ENCODE measurements around the gene UHRF1.
"Not testable (repeated sequence)": the region's sequence is repeated elsewhere in the genome, so short reads cannot be mapped to it uniquely, and the experiment has no call there.

Gene UHRF1

DNA sequence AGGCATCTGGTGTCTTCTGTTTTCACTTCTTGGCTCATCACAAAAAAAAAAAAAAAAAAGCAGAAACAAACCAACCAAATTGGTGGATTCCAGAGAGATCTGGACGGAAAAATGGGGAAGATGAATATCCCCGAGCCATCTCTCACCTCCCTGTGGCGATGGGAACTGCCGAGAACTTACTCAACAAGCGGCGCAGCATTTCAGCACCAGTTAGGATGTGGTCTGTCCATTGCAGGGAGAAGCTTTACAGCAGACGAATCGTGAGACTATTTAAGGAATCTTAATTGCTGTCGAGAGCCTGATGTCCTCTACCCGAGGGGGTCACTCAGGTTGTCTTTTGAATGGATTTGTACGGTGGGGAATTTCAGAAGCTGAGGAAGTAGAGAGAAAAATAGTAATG, 42.4 kb downstream of the UHRF1 start:
- no peaks in the 10 kb centered on the region for H3K27me3 ChIP-seq (replicated peaks; ENCODE audit: control insufficient read depth, insufficient read depth, low read length)
- H3K36me3 ChIP-seq (ENCODE audit: control insufficient read depth, insufficient read depth, low read length), result peaks cover 9% of the 10 kb centered on the region
- H3K4me3 ChIP-seq (replicated peaks; ENCODE audit: low read depth, low read length), result no peak overlapping the region
- DNase-seq (ENCODE audit: extremely low read depth, insufficient read length), result no peak
- TF ChIP-seq, protein P1, sequence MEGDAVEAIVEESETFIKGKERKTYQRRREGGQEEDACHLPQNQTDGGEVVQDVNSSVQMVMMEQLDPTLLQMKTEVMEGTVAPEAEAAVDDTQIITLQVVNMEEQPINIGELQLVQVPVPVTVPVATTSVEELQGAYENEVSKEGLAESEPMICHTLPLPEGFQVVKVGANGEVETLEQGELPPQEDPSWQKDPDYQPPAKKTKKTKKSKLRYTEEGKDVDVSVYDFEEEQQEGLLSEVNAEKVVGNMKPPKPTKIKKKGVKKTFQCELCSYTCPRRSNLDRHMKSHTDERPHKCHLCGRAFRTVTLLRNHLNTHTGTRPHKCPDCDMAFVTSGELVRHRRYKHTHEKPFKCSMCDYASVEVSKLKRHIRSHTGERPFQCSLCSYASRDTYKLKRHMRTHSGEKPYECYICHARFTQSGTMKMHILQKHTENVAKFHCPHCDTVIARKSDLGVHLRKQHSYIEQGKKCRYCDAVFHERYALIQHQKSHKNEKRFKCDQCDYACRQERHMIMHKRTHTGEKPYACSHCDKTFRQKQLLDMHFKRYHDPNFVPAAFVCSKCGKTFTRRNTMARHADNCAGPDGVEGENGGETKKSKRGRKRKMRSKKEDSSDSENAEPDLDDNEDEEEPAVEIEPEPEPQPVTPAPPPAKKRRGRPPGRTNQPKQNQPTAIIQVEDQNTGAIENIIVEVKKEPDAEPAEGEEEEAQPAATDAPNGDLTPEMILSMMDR (IDR thresholded peaks at IDR 0.05; ENCODE audit: insufficient read depth, low read length, poor library complexity, severe bottlenecking), result no peak

DNA sequence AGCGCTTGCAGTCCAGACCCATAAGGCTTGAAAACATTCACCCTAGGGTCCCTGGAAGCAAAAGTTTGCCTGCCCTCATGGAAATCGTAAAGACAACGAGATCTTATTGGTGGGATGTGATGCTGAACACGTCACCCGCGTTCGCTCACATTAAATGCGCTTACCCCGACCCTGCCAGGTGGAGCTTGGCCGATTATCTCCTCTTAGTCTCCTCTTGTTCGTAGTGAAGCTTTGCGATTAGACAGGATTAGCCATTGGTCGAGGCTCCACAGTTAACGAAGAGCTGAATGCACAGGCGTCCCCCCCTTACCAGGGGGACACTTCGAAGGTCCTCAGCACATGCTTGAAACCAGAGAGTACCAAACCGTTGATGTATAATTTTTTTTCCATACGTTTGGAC, 43.6 kb downstream of the UHRF1 start:
- DNase-seq (ENCODE audit: extremely low read depth, insufficient read length), result no peak
- H3K4me3 ChIP-seq (replicated peaks; ENCODE audit: low read depth, low read length), result no peak overlapping the region
- peaks cover 13% of the 10 kb centered on the region for H3K36me3 ChIP-seq (ENCODE audit: control insufficient read depth, insufficient read depth, low read length)
- TF ChIP-seq, protein P1 (IDR thresholded peaks at IDR 0.05; ENCODE audit: insufficient read depth, low read length, poor library complexity, severe bottlenecking), result no peak
- H3K27me3 ChIP-seq (replicated peaks; ENCODE audit: control insufficient read depth, insufficient read depth, low read length), result no peaks in the 10 kb centered on the region

DNA sequence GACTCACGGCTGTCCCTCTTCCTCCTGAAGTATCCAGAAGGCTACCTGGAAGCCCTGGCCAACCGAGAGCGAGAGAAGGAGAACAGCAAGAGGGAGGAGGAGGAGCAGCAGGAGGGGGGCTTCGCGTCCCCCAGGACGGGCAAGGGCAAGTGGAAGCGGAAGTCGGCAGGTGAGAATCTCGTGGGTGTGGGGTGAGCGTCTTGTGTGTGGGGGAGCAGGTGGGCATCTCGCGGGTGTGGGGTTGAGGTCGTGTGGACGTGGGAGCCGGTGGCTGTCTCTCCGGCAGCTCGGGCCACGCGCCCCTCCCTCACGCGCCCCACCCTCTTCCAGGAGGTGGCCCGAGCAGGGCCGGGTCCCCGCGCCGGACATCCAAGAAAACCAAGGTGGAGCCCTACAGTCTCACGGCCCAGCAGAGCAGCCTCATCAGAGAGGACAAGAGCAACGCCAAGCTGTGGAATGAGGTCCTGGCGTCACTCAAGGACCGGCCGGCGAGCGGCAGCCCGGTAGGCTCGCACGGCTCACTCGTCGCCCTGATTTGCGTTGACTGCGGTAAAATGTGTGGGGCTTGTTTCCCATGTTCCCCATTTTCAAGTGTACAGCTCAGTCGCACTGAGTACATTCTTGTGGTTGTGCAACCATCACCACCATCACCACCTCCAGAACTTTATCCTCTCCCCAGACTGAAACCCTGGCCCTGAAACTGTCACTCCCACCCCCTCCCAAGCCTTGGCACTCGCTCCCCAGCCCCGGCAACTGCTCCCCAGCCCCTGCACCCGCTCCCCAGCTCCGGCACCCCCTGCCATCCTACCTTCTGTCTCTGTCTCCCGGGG, 45.2 kb downstream of the UHRF1 start:
- peaks cover 19% of the 10 kb centered on the region for H3K36me3 ChIP-seq (ENCODE audit: control insufficient read depth, insufficient read depth, low read length)
- not testable (repeated sequence) for H3K4me3 ChIP-seq (replicated peaks; ENCODE audit: low read depth, low read length); DNase-seq (ENCODE audit: extremely low read depth, insufficient read length); H3K27me3 ChIP-seq (replicated peaks; ENCODE audit: control insufficient read depth, insufficient read depth, low read length)

DNA sequence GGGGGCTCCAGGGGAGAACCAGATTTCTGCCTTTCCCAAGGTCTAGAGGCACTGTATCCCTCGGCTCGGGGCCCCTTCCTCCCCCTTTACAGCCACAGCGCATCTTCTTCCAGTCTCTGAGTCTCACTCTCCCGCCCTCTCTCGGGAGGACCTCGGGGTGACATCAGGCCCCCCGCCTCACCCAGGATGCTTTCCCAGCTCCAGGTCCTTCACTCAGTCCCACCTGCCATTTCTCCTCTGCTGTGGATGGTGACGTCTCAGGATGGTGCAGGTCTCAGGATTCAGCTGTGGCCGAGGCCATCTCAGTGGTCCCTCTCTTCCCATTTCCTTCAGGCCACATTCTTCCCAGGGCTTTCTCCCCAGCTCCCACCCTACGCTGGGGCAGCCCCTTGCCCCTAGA, 46.0 kb downstream of the UHRF1 start:
- peaks cover 22% of the 10 kb centered on the region for H3K36me3 ChIP-seq (ENCODE audit: control insufficient read depth, insufficient read depth, low read length)
- no peak overlapping the region for H3K4me3 ChIP-seq (replicated peaks; ENCODE audit: low read depth, low read length)
- H3K27me3 ChIP-seq (replicated peaks; ENCODE audit: control insufficient read depth, insufficient read depth, low read length), result no peaks in the 10 kb centered on the region
- no peak for DNase-seq (ENCODE audit: extremely low read depth, insufficient read length)
- TF ChIP-seq, protein P1 (IDR thresholded peaks at IDR 0.05; ENCODE audit: insufficient read depth, low read length, poor library complexity, severe bottlenecking), result no peak

DNA sequence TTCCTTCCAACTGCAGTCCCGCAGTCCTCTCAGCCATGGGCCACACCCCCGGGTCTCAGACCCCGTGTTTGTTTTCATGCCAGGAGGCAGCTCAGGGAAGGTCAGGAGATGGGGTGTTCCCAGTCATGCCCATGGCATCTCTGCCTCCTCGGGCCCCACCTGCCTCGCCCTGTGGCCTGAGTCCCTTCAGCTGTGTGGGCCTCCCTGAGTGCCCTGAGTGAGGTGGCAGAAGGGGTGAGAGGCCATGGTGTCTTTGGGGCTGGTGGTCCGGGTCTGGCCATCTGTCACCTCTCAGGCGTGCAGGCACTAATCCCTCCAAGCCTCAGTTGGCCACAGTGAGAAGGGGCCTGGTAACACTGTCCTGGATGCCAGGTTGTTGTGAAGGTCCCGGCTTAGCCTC, 48.7 kb downstream of the UHRF1 start:
- H3K27me3 ChIP-seq (replicated peaks; ENCODE audit: control insufficient read depth, insufficient read depth, low read length), result no peaks in the 10 kb centered on the region
- DNase-seq (ENCODE audit: extremely low read depth, insufficient read length), result no peak
- TF ChIP-seq, protein P1 (IDR thresholded peaks at IDR 0.05; ENCODE audit: insufficient read depth, low read length, poor library complexity, severe bottlenecking), result no peak
- no peak overlapping the region for H3K4me3 ChIP-seq (replicated peaks; ENCODE audit: low read depth, low read length)
- H3K36me3 ChIP-seq (ENCODE audit: control insufficient read depth, insufficient read depth, low read length), result peaks cover 24% of the 10 kb centered on the region

DNA sequence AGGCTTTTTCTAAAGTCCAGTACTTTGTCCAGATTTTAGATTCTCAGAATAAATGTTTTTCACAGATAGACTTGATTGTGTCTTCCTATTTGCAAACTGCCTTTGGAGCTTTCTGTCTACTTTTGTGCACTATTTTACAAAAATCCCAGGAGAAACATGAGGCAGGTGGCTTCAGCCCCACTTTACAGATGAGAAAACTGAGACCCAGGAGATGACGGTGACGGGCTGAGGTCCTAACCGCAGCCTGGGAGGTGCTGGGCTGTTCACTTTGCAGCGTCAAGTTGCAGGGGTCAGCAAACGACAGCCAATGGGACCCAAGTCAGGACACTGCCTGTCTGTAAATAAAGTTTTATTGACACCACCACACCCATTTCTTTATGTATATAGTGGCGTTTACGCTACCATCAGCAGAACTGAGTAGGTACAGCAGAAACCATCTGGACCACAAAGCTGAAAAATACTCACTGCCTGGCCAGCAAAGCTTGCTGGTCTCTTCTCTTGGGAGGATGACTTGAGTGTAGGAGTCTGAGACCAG, 52.9 kb downstream of the UHRF1 start:
- Histone ChIP-seq H3K36me3 (ENCODE audit: control insufficient read depth, insufficient read depth, low read length) (peaks cover 14% of the 10 kb centered on the region), H3K4me3 (replicated peaks; ENCODE audit: low read depth, low read length) (no peak overlapping the region), H3K27me3 (replicated peaks; ENCODE audit: control insufficient read depth, insufficient read depth, low read length) (no peaks in the 10 kb centered on the region)
- DNase-seq (ENCODE audit: extremely low read depth, insufficient read length), result no peak
- TF ChIP-seq, protein P1 (IDR thresholded peaks at IDR 0.05; ENCODE audit: insufficient read depth, low read length, poor library complexity, severe bottlenecking), result no peak
